Femur (tissue), 1 donor: Measurements from ENCODE around the gene TP53INP2.
"Not testable (repeated sequence)": the region's sequence is repeated elsewhere in the genome, so short reads cannot be mapped to it uniquely, and the experiment has no call there.

Experiments
- DNase-seq: peaks from one replicate; pipeline ENCODE4 v3.0.0-alpha.2; 2017

TP53INP2 gene

DNA sequence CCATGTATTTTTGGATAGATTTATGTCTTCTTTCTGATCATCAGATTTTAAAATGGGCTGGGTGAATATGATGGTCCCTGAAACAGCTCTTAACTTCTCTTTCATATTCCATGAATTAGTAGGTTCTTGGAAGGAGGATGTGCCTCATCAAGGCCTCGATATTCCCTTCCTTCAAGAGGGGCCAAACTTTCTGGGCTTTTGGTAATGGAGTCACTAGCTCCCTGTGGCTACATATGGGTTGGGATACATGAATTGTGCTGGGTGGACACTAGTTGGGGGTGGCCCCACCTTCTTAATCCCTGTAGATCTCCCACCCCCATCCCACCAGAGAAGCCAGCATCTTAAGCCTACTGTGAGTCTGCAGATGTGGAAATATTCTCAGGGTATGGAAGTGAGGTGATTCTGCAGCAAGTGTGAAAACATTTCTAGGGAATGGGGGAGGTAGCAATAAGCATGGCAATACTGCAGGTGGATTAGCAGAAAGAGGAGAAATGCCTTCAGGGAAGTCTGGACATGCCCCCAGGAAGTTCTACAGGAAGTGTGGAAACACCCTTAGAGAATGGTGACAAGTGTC, 2.2 kb downstream of the TP53INP2 start:
- no peak for DNase-seq

DNA sequence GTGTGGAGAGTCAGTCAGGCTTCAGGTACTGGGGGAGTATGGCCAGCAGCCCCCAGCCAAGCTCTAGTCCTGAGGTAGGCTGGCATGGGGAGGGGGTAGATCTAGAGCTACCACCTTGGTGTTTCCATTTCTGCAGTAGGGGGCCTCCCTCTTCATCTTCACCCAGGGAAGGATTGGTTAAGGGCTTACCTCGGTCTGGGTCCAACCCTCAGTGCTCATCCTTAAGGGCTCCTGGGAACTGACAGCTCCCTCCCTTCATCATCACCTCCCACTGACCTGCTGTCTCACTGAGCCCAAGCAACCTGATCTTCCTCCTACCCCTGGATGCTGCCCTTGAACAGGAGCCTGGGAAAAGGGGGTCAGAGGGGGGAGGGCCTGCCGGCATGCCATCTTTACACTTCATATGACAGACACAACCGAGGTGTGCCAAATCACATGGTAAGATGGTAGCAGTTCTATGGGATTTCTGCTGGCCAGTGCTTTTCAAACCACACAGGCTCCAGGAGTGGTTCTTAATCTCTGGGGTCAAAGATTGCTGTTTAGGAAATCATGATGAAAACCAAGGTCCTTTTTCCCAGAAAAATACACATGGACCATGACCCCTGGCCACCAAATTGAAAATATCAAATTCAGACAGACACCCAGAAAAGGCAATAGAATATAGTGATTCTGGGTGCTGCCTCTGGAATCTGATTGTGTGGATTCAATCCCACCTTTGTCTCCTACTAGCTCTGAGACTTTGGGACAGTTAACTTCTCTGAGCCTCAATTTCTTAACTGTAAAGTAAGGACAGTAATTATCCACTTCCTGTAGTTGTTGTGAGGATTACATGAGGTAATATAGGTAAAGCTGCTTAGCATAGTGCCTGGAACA, 3.0 kb downstream of the TP53INP2 start:
- no peak for DNase-seq

DNA sequence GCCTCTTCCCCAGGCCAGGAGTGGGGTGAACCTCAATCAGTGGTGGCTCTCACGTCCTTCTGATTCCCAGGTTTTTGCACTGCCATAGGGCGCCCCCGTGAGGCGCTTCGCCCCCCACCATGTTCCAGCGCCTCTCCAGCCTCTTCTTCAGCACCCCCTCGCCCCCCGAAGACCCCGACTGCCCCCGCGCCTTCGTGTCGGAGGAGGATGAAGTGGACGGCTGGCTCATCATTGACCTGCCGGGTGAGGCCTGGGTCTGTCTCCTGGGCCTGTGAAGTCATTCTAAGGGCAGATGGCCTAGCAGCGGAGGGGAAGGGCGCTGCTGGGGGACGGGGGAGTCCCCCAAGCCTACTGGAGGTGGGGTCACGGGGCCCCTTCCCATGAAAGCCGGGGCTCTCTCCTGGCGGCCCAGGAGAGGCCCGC, 4.5 kb downstream of the TP53INP2 start:
- peak; percentile 63 for DNase-seq

DNA sequence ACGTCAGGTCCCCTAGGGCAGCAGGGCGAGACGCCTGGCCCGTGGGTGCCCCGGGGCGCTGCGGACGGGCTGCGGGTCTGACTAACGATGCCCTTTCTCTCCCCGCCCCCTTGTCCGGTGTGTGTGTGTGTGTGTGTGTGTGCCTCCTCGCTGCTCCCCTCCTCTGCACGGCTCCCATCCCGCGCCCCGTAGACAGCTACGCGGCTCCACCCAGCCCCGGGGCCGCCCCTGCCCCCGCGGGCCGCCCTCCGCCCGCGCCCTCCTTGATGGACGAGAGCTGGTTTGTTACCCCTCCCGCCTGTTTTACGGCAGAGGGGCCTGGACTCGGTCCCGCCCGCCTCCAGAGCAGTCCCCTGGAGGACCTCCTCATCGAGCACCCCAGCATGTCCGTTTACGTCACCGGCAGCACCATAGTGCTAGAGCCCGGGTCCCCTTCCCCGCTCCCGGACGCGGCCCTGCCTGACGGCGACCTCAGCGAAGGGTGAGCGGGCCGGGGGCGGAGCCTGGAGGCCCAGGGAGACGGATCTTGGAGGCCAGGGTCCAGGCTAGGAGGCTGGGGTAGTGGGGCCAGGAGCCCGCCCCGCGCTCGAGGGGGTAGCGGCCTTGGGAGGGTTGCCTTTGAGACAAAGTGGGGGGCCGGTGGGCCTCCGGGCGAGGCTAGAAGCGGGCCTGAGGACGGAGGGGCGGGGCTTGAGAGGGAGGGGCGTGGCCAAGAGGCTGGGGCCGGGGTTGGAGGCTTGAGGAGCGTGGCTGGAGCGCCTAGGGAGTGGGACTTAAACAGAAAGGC, 5.1 kb downstream of the TP53INP2 start:
- DNase-seq, result peak; percentile 92

DNA sequence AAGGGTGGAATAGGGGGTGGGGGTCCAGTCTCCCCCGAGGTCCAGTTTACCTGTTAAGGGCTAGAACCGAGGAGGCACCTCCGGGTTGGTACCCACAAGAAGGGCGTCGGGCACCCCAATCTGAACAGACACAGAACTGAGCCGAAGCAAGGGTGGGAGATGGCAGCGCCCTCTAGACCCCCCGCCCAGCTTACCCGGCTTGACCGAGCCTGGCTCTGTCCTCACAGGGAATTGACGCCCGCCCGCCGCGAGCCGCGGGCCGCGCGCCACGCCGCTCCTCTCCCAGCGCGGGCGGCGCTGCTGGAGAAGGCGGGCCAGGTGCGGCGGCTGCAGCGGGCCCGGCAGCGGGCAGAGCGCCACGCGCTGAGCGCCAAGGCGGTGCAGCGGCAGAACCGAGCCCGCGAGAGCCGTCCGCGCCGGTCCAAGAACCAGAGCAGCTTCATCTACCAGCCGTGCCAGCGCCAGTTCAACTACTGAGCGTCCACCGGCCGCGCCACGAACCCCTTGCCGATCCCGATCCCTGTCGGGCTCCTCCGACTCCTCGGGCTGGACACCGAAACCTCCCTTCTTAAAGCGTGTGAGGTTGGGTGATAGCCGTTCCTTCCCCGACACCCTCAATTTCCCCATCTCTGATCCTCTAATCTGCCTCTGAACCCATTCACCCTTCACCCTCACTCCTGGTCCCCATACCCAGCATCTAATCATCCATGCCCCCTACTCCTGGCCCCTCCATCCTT, 5.9 kb downstream of the TP53INP2 start:
- DNase-seq, result peak; percentile 86

DNA sequence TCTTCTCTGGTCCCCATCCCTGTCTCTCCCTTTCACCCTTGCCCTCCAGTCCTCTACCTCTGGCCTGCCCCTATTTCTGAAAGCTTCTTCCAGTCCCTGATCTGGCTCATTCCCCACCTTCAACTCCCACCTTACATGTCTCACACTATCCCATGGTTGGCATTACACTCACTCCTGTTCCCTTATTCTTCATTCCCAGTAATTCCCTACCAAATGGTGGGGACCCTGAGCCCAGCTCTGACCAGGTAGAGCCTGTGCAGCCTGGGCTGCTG, 6.4 kb downstream of the TP53INP2 start:
- no peak for DNase-seq

DNA sequence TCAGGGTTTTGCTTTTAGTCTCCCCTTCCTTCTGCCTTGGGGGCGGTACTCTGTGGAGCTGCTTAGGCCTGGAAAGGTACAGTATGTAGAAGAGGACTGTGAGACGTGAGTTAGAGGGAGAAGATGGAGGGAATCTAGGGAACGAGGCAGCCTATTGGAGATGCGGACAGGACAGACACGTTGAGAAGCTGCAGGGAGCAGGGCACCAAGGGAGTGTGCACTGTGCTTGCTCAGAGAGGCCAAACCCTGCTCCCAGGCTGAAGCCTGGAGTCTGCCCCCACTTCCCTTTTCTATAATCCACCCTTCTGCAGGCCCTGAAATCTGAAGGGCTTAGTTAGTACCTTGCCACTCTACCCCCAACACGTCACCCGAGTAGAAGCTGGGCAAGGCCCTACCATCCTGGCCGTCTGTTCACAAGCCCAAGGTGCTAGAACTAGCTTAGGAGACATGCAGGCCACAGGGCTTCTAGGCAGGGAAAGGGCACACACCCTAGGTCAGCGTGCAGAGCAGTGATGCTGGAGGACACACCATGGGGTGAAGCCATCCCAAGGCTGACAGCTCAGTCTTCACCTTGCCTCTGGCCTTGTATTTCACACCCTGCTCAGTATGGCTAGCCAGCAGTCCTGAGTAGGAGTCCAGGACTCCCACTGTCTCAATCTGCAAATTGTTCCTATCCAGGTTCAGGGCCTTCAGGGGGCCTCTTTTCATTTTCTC, 6.9 kb downstream of the TP53INP2 start:
- no peak for DNase-seq

DNA sequence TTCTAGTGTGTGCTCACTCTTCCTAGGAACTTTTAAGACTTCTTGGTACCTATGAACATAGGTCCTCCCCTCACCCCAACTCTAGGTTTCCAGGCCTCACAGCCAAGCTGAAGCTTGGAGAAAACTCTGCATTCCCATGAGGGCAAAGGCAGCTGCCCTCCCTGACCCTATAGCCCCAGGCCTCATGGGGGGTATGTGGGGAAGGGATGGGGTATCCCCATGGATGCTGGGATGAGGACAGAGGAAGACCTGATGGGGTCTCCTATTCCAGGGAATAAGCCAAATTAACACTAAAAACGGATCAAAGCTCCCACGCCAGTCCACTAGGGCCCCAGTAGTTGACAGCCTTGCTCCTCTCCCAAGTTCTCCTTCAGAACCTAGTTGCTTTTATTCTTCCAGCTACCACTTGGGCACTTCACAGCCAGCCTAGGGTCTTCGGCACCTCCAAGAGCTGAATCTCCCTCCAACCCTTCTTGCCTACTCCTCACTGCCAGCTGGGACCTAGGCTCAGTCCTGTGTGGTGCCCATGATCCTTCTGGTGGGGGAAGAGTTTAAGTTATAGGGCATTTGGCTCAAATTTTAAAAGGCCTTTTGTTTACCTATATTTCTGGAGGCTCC, 7.8 kb downstream of the TP53INP2 start:
- no peak for DNase-seq

DNA sequence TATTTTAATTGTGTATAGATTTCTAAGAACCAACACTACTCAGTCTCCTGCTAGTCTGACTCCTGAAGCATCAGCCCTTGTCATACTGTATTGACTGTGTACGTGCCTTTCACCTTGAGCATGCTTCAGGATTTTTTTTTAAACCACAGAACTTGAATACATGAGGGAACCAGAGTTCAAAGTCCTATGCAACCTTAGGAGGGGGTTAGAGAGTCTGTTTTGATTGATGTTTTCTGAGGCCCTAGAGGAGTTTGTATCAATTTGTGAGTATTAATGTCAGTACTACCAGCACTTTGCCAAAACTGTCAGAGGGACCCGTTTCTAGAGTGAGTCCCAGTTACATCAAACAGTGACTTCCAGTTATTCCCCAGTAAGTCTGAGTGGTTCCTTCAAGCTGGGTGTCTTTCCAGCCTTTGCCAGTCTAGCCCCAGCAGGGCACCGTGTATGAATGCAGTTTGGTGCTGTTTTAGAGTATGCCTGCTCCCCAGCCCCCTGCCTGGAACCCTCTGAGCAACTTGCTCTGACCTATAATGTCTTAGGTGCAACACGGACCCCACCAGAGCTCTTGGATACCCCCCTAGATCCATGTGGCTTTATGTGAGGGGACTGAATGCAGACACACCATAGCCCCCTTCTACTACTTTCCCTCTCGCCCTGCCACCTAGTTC, 8.5 kb downstream of the TP53INP2 start:
- DNase-seq, result no peak

DNA sequence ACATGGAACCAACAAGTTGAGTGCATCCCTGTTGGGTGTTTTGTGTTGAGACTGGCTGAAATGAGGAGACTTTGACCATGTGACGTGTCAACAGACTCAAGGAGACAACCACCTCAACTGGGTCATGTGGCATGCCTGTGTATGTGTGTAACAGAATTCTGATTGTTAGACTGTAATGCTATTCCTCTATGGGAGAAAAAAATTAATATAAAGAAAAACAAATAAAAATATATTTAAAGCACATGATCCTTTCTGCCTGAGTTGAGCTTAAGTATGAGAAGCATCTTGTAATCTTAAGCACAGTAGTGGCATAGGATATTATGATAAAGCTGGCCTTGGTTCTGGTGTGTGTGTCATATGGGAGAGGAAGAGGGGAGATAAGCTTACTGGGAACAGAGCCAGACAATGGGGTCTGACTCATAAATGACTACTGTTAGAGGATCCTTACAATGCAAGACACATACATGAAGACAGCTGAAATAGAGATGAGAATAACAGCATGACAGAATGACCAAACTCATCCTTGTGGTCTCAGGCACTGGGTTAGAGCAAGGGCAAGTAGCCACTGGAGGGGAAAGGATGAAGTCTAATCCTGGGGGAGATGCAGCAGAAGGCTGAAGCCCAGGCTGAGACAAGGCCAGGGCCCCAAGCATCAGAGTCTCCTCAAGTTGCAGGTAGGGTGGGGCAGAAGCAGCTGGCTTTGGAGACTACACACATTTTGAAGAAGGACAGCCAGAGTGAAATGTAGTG, 9.2 kb downstream of the TP53INP2 start:
- DNase-seq, result no peak

DNA sequence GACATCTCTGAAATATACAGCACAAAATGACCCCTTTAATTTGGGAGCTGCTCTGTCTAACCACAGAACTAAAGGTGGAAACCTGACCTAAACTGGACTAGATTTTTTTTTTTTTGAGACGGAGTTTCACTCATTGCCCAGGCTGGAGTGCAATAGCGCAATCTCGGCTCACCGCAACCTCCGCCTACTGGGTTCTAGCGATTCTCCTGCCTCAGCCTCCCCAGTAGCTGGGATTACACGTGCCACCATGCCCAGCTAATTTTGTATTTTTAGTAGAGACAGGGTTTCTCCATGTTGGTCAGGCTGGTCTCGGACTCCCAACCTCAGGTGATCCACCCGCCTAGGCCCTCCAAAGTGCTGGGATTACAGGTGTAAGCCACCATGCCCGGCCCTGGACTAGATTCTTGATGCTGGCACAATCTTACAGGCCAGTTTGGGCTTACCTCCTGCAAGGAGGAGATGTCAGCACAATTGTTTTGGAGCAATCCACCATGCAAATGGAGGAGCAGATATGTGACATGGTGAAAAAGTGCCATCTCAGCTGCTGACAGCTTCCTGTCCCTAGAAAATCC, 9.9 kb downstream of the TP53INP2 start:
- not testable (repeated sequence) for DNase-seq

DNA sequence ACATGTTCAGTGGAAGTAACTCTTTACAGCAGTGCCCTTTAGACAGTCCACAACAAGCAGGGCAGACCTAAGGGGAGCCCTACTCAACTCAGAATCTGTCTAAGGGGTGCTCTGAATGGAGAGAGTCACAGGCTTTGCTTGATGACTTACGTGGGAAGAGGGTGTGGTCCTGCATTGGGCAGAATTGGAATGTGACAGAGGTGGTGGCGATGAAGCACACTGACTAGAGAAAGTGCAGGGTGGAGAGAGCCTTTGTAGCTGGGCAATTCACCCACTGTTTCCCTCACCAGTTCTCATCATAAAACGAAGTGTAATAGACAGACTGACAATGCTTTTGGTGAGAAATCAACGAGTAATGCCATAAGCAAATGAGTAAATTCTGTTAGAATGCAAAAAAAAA, 11.2 kb downstream of the TP53INP2 start:
- no peak for DNase-seq

DNA sequence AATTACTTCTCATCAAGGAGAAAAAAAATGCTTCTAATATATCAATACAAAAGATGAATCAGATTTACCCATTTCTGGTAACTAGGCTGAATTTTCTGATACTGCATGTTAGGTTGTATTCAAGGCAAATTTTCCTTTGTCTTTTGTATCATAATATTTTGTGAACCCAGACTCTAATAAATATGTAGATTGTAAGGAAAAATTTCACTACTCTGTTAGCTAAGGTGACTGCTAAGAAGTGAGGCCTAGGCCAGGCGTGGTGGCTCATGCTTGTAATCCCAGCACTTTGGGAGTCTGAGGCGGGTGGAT, 12.7 kb downstream of the TP53INP2 start:
- DNase-seq, result no peak

DNA sequence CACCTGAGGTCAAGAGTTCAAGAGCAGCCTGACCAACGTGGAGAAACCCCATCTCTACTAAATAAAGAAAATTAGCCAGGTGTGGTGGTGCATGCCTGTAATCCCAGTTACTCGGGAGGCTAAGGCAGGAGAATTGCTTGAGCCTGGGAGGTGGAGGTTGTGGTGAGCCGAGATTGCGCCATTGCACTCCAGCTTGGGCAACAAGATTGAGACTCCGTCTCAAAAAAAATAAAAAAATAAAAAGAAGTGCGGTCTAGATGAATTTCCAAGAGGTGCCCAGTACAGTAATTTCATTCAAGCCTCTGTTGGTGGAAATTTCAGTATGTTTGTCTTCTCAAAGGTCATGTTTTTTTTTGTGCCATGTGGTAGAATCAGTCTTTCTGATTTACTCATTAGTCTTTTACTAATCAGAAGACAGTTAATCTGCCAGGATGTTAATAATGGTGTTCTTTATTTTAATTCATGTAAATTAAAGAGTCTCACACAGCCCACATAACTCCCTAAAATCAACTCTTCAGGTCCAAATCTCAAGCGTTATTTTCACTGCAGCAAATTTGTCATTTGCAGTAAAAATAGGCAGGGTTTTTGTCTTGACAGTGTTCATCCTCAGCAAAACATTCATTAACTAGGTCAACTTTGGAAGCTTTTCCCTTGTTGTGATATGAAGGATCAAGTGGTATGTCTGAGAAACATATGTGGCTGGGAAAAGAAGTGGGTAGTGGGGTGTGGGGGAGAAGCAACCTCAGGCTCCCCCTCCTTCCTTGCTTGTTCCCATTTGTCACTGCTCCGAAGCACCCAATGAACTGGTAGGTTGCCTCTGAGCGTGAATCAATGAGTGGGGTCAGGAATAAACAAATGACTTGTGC, 13.3 kb downstream of the TP53INP2 start:
- no peak for DNase-seq

DNA sequence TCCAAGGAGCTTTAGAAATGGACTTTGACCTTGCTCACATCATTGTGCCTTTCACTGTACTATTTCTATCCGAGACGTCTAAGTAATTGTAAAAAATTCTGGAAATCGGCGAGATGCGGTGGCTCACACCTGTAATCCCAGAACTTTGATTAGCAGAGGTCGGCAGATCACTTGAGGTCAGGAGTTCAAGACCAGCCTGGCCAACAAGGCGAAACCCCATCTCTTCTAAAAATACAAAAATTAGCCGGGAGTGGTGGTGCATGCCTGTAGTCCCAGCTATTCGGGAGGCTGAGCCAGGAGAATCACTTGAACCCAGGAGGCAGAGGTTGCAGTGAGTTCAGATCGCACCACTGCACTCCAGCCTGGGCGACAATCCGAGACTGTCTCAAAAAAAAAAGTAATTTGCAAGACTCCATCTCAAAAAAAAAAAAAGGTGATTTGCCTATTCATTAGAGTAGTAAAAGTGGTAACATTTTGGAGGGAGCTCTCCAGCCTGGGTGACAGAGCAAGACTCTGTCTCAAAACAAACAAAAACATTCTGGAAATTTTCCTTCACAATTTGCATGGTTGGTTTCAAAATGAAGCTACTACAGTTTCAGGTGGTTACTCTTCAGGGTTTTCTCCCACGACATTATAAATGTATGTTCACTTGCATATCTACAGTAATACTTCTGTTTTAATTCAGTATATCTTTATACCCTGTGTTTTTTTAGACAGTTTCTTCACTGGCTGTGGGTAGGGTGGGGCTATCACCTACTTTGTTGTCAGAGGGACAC, 15.3 kb downstream of the TP53INP2 start:
- DNase-seq, result not testable (repeated sequence)

DNA sequence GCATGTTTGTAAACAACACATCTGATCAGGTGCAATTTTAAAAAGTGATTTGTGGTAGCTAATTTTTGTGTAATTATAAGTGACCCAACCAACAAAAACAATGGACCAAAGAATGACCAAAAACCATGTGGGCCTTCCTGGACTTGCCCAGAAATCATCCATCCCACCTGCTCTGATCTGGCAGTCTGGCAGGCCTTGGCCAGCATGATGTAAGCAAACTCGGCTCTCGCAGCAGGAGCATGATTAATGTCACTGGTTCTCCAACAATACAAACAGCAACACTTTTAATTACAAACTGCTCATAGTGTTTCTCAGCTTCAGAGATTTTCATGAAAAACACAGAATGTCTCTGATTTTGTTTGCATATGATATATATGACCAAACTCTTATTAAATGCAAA, 16.1 kb downstream of the TP53INP2 start:
- DNase-seq, result no peak

DNA sequence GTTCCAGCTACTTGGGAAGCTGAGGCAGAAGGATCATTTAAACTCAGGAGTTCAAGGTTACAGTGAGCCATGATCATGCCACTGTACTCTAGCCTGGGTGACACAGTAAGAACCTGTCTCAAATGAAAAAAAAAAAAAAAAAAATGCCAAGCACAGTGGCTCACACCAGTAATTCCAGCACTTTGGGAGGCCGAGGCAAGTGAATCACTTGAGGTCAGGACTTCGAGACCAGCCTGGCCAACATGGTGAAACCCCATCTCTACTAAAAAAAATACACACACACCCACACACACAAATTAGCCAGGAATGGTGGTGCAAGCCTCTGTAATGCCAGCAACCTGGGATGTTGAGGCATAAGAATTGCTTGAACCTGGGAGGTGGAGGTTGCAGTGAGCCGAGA, 18.4 kb downstream of the TP53INP2 start:
- not testable (repeated sequence) for DNase-seq

DNA sequence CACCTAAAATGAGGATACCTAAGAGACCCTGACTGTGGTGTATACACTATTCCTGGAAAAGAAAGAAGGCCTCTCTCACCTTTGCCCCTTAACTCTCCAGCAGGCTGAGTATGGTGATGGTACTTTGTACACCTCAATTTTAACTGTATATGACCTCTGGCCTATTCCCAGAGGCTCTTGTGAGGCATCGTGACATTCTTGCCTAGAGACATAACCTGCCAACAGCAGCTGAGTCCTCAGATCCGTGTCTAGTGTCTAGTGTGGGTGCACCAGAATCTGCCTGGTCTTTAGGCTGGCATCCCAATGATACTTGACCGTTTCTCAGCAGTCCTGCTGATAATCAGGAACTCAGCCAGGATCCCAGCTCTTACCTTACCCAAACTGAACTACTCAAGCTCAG, 20.0 kb downstream of the TP53INP2 start:
- DNase-seq, result no peak

DNA sequence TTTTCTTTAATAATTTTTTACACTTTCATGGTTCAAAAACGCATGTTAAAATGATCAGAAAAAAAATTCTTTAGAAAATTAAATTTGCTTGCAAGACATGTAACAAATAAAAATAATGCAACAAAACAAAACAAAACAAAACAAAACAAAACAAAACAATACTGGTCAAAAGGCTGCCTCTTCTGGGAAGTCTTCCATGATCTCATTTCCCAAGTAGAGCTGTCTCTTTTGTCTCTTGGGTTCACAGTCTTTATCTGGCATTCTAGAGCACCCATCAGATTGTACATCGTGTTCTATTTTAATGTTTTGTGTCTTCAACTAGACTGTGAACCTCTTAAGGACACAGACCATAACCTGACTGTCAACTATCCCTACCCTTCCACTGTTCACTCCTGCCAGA, 25.3 kb downstream of the TP53INP2 start:
- no peak for DNase-seq
